Activated CD8-positive, alpha-beta memory T cell treated with anti-CD3 and anti-CD28 coated beads for 1 hour (primary cell): ENCODE data around the gene DNAJB5.
A peak's percentile ranks its signal among the peaks of the same experiment; 100 is the strongest.

Source experiments
- DNase-seq, 2 donors: peaks; one replicate each; pipeline ENCODE4 v3.0.0-alpha.2; 2020; ENCODE audit warnings: low read depth in 1 of 2; ENCODE audit errors: extremely low read depth in 1 of 2

Gene DNAJB5

DNA sequence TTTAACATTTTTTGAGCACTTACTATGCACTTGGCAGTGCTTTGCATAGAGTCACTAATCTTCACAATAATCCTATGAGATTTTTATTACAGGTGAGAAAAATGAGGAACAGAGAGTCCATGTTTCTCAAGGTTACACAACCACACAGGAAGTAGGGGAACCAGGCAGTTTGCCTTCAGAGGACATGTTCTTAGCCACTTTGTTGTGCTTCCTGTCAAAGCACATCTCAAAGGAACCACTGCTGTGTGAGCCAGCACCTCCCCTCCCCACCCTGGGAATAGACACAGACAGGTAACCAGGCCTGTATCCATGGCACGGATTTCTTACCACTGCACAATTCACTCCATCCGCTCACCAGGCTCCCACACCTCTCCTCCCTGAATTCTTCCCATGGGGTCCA, 6.3 kb upstream of the DNAJB5 start:
- DNase-seq = no peak

DNA sequence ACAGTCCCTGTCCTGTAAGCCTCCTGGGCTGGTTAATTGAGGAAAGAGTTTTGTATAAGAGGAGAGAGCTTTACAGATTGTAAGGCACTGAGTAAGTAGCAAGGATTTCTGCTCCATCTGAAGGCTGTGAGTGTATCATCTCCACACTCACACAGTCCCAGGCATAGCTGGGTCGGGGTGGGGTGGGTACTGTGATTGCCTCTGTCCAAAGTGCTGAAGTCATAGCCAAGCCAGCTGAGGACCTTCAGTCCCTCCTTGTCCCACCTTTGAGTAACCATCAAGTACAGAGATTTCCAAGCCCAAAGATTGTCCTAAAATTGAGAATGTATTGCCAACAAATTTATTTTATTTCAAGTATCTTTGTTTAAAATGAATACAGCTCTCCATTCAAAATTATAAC, 5.5 kb upstream of the DNAJB5 start:
- no peak for DNase-seq

- DNase-seq = peak in 1 of 2 donors; percentile 38
Measured at GRCh38 chr9:34985311-34985899, 4.1 kb upstream of the DNAJB5 start.

DNA sequence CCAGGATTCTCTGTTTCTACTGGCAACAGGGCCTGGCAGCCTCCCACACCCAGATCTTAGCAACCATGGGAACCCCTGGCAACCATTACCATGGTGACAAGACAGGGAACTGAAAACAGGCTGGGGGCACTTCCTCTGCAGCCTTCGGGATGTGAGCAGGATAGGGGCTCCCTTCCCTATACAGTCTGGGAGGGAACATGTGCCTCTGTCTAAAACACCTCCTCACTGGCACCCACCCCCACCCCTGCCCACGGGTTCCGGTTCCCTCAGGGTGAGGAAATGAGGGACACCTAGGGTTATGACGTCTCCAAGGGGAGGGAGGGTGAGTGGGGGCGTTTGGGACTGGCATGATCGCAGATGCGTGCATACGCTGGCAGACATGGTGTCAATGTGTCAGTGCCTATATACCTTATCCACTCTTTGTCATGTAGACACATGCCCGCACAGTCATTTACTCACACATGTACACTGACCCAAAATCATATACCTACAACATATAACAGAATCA, 3.0 kb upstream of the DNAJB5 start:
- peak in 1 of 2 donors; percentile 43 for DNase-seq

- no peak for DNase-seq
Measured at GRCh38 chr9:34987160-34987901, 2.2 kb upstream of the DNAJB5 start.

- DNase-seq = no peak
Measured at GRCh38 chr9:34988218-34989002, 1.1 kb upstream of the DNAJB5 start.

DNA sequence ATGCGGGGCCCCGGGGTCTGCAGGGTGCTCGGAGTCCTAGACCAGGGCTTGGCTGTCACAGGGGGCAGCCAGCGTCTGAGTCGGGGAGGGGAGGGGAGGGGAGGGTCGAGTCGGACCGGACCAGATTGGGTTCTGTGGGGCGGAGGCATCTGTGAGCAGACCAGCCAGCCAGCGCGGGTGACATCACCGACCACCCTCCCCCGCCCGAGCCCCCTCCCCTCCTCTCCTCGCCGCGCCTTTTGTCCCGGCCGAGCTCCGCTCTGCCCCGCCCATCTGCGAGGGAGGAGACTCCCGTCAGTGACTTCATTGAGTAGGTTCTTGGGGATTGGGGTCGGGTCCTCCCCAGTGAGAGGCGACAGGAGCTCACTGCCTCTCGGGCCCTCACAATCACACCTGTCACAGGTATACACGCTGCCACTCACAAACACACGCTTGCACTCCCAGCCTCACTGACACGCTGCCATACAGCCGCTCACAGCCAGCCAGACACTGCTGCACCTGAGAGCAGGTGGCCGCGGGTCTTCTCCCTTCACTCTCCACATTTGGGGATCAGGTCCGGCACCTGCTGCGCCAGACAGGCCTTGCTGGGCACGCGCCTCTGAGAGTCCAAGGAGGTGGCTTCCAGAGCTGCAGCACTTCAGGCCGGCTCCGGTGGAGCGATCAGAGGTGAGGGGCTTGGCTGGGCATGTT, 546 bp downstream of the DNAJB5 start:
- no peak for DNase-seq

DNA sequence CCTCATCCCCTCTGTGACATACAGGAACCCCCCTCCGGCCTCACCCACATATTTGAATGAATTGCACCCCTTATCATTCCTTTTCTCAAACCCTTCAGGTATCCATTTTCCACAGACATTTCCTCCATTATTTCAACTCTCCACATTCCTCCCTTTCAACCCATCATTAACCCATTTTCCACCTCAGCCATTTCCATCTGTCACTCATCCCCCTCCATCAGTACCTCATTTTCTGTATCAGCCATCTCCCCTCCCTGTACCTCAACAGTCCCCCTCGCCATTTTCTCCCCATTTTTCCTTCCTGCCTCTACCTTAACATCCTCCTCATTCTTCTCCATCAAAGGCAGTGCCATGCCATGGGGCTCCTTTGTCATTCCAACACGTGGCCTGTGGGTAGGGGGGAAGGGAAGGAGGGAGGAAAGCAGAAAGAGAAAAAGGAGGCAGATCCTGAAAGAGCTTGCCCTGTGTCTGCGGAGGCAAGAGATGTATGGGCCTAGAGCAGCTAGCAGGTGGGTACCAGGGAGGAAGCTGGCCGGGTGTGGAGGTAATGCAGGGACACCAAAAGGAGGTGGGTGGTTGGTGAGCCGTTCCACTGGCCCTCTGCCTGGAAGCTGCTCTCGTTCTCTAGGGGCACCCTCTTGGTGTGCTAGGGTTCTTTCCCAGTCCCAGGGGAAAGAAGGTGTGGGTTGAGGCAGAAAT, 1.5 kb downstream of the DNAJB5 start:
- no peak for DNase-seq

GRCh38 chr9:34991607-34992375, 2.2 kb downstream of the DNAJB5 start:
- no peak for DNase-seq

- no peak for DNase-seq
Measured at GRCh38 chr9:34992376-34992951, 2.9 kb downstream of the DNAJB5 start.

- DNase-seq = no peak
Measured at GRCh38 chr9:34993502-34994259, 4.1 kb downstream of the DNAJB5 start.

- DNase-seq = no peak
Measured at GRCh38 chr9:34994260-34994899, 4.8 kb downstream of the DNAJB5 start.

GRCh38 chr9:34994900-34995669, 5.5 kb downstream of the DNAJB5 start:
- no peak for DNase-seq

GRCh38 chr9:34995670-34996060, 6.1 kb downstream of the DNAJB5 start:
- DNase-seq = no peak

DNA sequence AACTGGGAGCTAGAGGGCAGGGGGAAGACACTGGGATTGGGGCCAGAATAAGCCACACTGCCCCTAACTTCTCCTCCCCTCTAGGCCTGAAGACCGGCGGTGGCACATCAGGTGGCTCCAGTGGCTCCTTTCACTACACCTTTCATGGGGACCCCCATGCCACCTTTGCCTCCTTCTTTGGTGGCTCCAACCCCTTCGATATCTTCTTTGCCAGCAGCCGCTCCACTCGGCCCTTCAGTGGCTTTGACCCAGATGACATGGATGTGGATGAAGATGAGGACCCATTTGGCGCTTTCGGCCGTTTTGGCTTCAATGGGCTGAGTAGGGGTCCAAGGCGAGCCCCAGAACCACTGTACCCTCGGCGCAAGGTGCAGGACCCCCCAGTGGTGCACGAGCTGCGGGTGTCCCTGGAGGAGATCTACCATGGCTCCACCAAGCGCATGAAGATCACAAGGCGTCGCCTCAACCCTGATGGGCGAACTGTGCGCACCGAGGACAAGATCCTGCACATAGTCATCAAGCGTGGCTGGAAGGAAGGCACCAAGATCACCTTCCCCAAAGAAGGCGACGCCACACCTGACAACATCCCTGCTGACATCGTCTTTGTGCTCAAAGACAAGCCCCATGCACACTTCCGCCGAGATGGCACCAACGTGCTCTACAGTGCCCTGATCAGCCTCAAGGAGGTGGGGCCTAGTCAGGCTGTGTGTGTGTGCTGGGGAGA, 6.8 kb downstream of the DNAJB5 start:
- DNase-seq = no peak

DNA sequence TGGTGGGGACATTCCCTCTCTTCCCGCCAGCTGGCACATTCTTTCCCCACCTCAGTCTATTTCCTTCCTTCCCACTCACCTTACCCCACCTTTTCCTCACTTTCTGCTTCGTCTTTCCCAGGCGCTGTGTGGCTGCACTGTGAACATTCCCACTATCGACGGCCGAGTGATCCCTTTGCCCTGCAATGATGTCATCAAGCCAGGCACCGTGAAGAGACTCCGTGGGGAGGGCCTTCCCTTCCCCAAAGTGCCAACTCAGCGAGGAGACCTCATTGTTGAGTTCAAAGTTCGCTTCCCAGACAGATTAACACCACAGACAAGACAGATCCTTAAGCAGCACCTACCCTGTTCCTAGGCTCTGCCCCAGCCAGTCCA, 7.3 kb downstream of the DNAJB5 start:
- no peak for DNase-seq

DNA sequence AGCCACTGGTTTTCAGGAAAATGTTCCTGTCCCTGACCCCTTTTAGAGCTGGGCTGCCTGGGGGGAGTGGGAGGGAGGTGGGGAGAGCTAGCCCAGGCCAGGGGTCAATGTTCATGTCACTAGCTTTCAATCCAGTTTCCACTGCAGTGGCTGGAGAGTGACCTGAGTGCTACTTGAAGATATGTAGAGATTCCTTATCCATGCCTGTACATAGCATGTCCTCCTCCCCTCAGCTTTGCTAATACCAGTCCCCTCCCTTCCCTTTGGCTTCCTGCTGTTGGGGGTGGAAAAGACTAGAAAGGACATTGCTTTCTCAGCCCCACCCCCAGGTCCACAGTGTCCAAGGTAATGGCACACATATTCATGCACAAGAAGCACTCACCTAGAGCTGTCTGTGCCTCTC, 7.8 kb downstream of the DNAJB5 start:
- DNase-seq = no peak
